ENCODE results near the gene KLHL14.

KLHL14 gene

GRCh38 chr18:32629981-32630700 lies 142.7 kb downstream of the KLHL14 start:
- DNase-seq: no peak

DNA sequence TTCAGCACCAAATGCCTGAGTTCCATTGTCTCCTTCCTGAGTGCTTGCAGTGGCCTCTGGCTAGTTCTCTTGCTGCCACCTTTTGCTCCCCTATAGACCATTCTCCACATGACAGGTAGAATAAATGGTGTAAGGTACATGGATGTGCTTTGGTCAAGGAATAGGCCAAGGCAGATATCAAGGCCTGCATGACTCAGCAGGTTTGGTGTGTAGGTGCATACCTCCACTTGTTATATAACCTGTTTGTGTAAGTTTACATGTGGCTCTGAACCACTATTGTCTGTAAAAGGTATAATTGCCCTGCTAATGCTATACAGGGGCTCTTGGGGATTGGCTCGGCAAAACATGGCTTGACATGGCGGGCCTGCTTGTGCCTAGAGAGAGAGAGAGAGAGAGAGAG lies 143.5 kb downstream of the KLHL14 start:
- DNase-seq: no peak

GRCh38 chr18:32624182-32624723 lies 148.6 kb downstream of the KLHL14 start:
- no peak for DNase-seq

GRCh38 chr18:32623563-32623962 lies 149.3 kb downstream of the KLHL14 start:
- no peak for DNase-seq
